ENCODE results near the gene ZSCAN4.

The ZSCAN4 gene

GRCh38 chr19:57655443-57655842 is 13.3 kb upstream of the ZSCAN4 start:
- H2AFZ ChIP-seq (ENCODE audit: low read depth, low read length) = no peak overlapping the region
- H2BK5ac ChIP-seq (ENCODE audit: low read depth, low read length, poor library complexity, severe bottlenecking) = no peak overlapping the region
- 87% methylated on average over 1 of the region's 1 CpG for WGBS
- H3K18ac ChIP-seq (ENCODE audit: low read depth in 1 of 2, low read length in 2 of 2) = no peak overlapping the region
- H3K79me1 ChIP-seq (replicated peaks; ENCODE audit: low read length, poor library complexity, severe bottlenecking) = no peaks in the 10 kb centered on the region
- H3K4me2 ChIP-seq (ENCODE audit: low read length, poor library complexity, severe bottlenecking) = no peak overlapping the region
- H3K14ac ChIP-seq (ENCODE audit: low read length in 2 of 2) = no peak overlapping the region
- peaks cover under 1 to 5% of the 10 kb centered on the region in 2 experiments for H3K27me3 ChIP-seq (ENCODE audit: control insufficient read depth in 1 of 2, insufficient read depth in 1 of 2, low read length in 2 of 2)
- H3K4me1 ChIP-seq (ENCODE audit: control insufficient read depth, insufficient read depth, low read depth, low read length) = no peaks in the 10 kb centered on the region
- H3K23ac ChIP-seq (ENCODE audit: low read length in 2 of 2) = no peak overlapping the region
- H2BK120ac ChIP-seq (ENCODE audit: low read depth, low read length) = no peak overlapping the region
- no peak overlapping the region for H4K91ac ChIP-seq (ENCODE audit: low read length)
- H3K9me3 ChIP-seq (ENCODE audit: control insufficient read depth, low read length) = peaks cover 14% of the 10 kb centered on the region
- H2AK5ac ChIP-seq (ENCODE audit: low read length, severe bottlenecking) = no peak overlapping the region
- H2BK12ac ChIP-seq (ENCODE audit: low read length in 2 of 2) = no peak overlapping the region
- no peak overlapping the region for H3K4ac ChIP-seq (ENCODE audit: low read depth in 1 of 2, low read length in 2 of 2)
- H3K27ac ChIP-seq (ENCODE audit: low read length, poor library complexity, severe bottlenecking) = no peak overlapping the region
- H3K36me3 ChIP-seq (ENCODE audit: control insufficient read depth in 1 of 2, insufficient read depth in 2 of 2, low read depth in 1 of 2, low read length in 2 of 2) = no peaks in the 10 kb centered on the region
- DNase-seq = no peak
- H2BK15ac ChIP-seq (ENCODE audit: low read depth, poor library complexity, severe bottlenecking) = no peak overlapping the region
- no peak overlapping the region for H4K8ac ChIP-seq (ENCODE audit: low read length)
- H3K4me3 ChIP-seq (ENCODE audit: insufficient read depth in 1 of 2, low read depth in 1 of 2, low read length in 2 of 2) = no peak overlapping the region
- H3K9ac ChIP-seq (ENCODE audit: low read length) = no peak overlapping the region

- Histone ChIP-seq H3K9me3 (ENCODE audit: control insufficient read depth, low read length) (peaks cover 14% of the 10 kb centered on the region), H4K91ac (ENCODE audit: low read length) (no peak overlapping the region), H3K27me3 (ENCODE audit: control insufficient read depth in 1 of 2, insufficient read depth in 1 of 2, low read length in 2 of 2) (peaks cover 4 to 5% of the 10 kb centered on the region in 2 experiments), H2BK15ac (ENCODE audit: low read depth, poor library complexity, severe bottlenecking) (no peak overlapping the region), H3K23ac (ENCODE audit: low read length in 2 of 2) (no peak overlapping the region), H2AFZ (ENCODE audit: low read depth, low read length) (no peak overlapping the region), H3K18ac (ENCODE audit: low read depth in 1 of 2, low read length in 2 of 2) (no peak overlapping the region), H2BK5ac (ENCODE audit: low read depth, low read length, poor library complexity, severe bottlenecking) (no peak overlapping the region), H3K79me1 (replicated peaks; ENCODE audit: low read length, poor library complexity, severe bottlenecking) (no peaks in the 10 kb centered on the region), H3K4ac (ENCODE audit: low read depth in 1 of 2, low read length in 2 of 2) (no peak overlapping the region), H3K27ac (ENCODE audit: low read length, poor library complexity, severe bottlenecking) (no peak overlapping the region), H3K36me3 (ENCODE audit: control insufficient read depth in 1 of 2, insufficient read depth in 2 of 2, low read depth in 1 of 2, low read length in 2 of 2) (no peaks in the 10 kb centered on the region), H3K14ac (ENCODE audit: low read length in 2 of 2) (no peak overlapping the region), H3K4me3 (ENCODE audit: insufficient read depth in 1 of 2, low read depth in 1 of 2, low read length in 2 of 2) (no peak overlapping the region), H2BK120ac (ENCODE audit: low read depth, low read length) (no peak overlapping the region), H3K4me1 (ENCODE audit: control insufficient read depth, insufficient read depth, low read depth, low read length) (no peaks in the 10 kb centered on the region), H4K8ac (ENCODE audit: low read length) (no peak overlapping the region), H2BK12ac (ENCODE audit: low read length in 2 of 2) (no peak overlapping the region), H2AK5ac (ENCODE audit: low read length, severe bottlenecking) (no peak overlapping the region), H3K9ac (ENCODE audit: low read length) (no peak overlapping the region), H3K4me2 (ENCODE audit: low read length, poor library complexity, severe bottlenecking) (no peak overlapping the region)
- no peak for DNase-seq
- no CpG with 5 or more reads among the region's 1 CpG for WGBS
Observed at GRCh38 chr19:57656346-57656745, 12.4 kb upstream of the ZSCAN4 start.

DNA sequence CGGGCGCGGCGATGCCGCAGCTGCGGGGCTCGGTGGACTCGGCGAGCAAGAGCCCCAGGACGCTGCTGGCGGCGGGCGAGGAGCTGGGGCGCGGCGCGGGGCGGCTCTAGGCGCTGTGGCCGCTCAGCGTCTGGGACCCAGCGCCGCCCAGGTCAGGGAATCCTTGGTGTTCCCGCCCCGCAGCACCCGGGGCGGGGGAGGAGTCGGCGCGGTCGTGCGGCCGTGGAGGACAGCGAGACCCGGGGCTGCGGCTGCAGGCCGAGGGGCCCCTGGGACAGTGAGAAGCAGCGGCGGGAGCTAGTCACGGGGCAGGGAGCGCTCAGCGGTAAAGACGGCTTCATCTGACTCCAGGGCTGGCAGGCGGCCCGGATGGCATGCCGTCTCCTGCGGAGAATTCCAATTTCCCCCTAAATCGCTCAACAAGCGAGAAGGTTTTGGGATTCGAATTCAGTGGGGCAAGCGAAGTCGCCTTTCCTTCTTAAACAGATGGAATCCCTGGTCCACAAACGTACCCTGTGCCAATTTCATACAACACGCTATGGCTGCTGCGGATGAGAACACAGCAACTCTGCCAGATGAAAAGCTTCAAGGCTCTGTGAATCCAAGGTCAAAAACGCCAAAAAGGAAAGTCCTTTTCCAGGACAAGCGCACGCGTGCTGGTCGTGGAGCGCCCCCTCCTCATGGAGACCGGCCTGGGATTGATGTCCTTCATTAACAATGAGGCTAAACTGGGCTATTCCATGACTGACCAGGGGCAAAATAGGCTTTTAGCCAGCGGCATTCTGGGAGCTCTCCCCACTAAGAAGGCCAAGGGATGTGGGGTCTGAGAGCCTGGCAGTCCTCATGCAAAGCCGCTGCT is 4.2 kb upstream of the ZSCAN4 start:
- peak overlapping the region in 1 of 2 experiments; percentile 59 for H2BK12ac ChIP-seq (ENCODE audit: low read length in 2 of 2)
- peak overlapping the region; percentile 75 for H3K9ac ChIP-seq (ENCODE audit: low read length)
- H3K27me3 ChIP-seq (ENCODE audit: control insufficient read depth in 1 of 2, insufficient read depth in 1 of 2, low read length in 2 of 2) = peaks cover 4 to 5% of the 10 kb centered on the region in 2 experiments
- peaks cover 9% of the 10 kb centered on the region for H3K4me1 ChIP-seq (ENCODE audit: control insufficient read depth, insufficient read depth, low read depth, low read length)
- no peak overlapping the region for H2AK5ac ChIP-seq (ENCODE audit: low read length, severe bottlenecking)
- no peak overlapping the region for H2BK5ac ChIP-seq (ENCODE audit: low read depth, low read length, poor library complexity, severe bottlenecking)
- no peaks in the 10 kb centered on the region for H3K79me1 ChIP-seq (replicated peaks; ENCODE audit: low read length, poor library complexity, severe bottlenecking)
- H3K18ac ChIP-seq (ENCODE audit: low read depth in 1 of 2, low read length in 2 of 2) = peak overlapping the region; percentile 52 to 85
- no peaks in the 10 kb centered on the region for H3K9me3 ChIP-seq (ENCODE audit: control insufficient read depth, low read length)
- no peak overlapping the region for H4K91ac ChIP-seq (ENCODE audit: low read length)
- H2AFZ ChIP-seq (ENCODE audit: low read depth, low read length) = peak overlapping the region; percentile 73
- no peak overlapping the region for H3K14ac ChIP-seq (ENCODE audit: low read length in 2 of 2)
- peak overlapping the region; percentile 67 for H3K4me2 ChIP-seq (ENCODE audit: low read length, poor library complexity, severe bottlenecking)
- H4K8ac ChIP-seq (ENCODE audit: low read length) = peak overlapping the region; percentile 80
- peak overlapping the region; percentile 87 for H2BK15ac ChIP-seq (ENCODE audit: low read depth, poor library complexity, severe bottlenecking)
- no peak overlapping the region for H3K23ac ChIP-seq (ENCODE audit: low read length in 2 of 2)
- WGBS = 4% methylated on average over 49 of the region's 64 CpGs
- no peaks in the 10 kb centered on the region for H3K36me3 ChIP-seq (ENCODE audit: control insufficient read depth in 1 of 2, insufficient read depth in 2 of 2, low read depth in 1 of 2, low read length in 2 of 2)
- no peak overlapping the region for H2BK120ac ChIP-seq (ENCODE audit: low read depth, low read length)
- H3K27ac ChIP-seq (ENCODE audit: low read length, poor library complexity, severe bottlenecking) = peak overlapping the region; percentile 38
- peak overlapping the region in 1 of 2 experiments; percentile 44 for H3K4ac ChIP-seq (ENCODE audit: low read depth in 1 of 2, low read length in 2 of 2)
- H3K4me3 ChIP-seq (ENCODE audit: insufficient read depth in 1 of 2, low read depth in 1 of 2, low read length in 2 of 2) = peak overlapping the region; percentile 64 to 75
- peak; percentile 66 for DNase-seq

DNA sequence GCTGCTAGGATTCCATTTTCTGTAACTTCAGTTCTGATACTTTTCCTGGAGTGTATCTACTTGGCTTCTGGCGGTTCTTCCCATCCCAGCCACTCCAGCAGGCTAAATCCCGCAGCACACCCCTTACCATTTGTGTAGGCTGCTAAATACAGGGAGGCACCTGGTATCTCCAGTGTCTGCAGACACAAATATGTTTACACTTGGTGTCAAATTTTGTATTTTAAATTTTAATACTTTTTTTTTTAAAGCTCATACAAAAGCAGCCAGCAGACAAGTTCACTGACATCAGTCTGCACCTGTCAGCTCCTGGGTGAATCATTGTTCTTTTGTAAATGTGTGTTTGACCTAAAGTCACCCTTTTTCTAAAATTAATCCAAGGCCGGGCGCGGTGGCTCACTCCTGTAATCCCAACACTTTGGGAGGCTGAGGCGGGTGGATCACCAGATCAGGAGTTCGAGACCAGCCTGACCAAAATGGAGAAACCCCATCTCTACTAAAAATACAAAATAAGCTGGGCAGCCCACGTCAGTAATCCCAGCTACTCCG is 3.4 kb upstream of the ZSCAN4 start:
- H2AK5ac ChIP-seq (ENCODE audit: low read length, severe bottlenecking) = no peak overlapping the region
- no peak overlapping the region for H2BK5ac ChIP-seq (ENCODE audit: low read depth, low read length, poor library complexity, severe bottlenecking)
- H3K23ac ChIP-seq (ENCODE audit: low read length in 2 of 2) = no peak overlapping the region
- no peak overlapping the region for H3K4me3 ChIP-seq (ENCODE audit: insufficient read depth in 1 of 2, low read depth in 1 of 2, low read length in 2 of 2)
- H2AFZ ChIP-seq (ENCODE audit: low read depth, low read length) = no peak overlapping the region
- H3K4me1 ChIP-seq (ENCODE audit: control insufficient read depth, insufficient read depth, low read depth, low read length) = peaks cover 9% of the 10 kb centered on the region
- no peak overlapping the region for H3K4me2 ChIP-seq (ENCODE audit: low read length, poor library complexity, severe bottlenecking)
- H3K4ac ChIP-seq (ENCODE audit: low read depth in 1 of 2, low read length in 2 of 2) = no peak overlapping the region
- no peak overlapping the region for H2BK120ac ChIP-seq (ENCODE audit: low read depth, low read length)
- no peak overlapping the region for H4K8ac ChIP-seq (ENCODE audit: low read length)
- no peak overlapping the region for H3K18ac ChIP-seq (ENCODE audit: low read depth in 1 of 2, low read length in 2 of 2)
- no peak overlapping the region for H3K9ac ChIP-seq (ENCODE audit: low read length)
- no peaks in the 10 kb centered on the region for H3K79me1 ChIP-seq (replicated peaks; ENCODE audit: low read length, poor library complexity, severe bottlenecking)
- H3K27me3 ChIP-seq (ENCODE audit: control insufficient read depth in 1 of 2, insufficient read depth in 1 of 2, low read length in 2 of 2) = peaks cover 0 to 4% of the 10 kb centered on the region in 2 experiments
- no peak for DNase-seq
- no peak overlapping the region for H2BK12ac ChIP-seq (ENCODE audit: low read length in 2 of 2)
- no peak overlapping the region for H2BK15ac ChIP-seq (ENCODE audit: low read depth, poor library complexity, severe bottlenecking)
- no peaks in the 10 kb centered on the region for H3K36me3 ChIP-seq (ENCODE audit: control insufficient read depth in 1 of 2, insufficient read depth in 2 of 2, low read depth in 1 of 2, low read length in 2 of 2)
- no peak overlapping the region for H3K27ac ChIP-seq (ENCODE audit: low read length, poor library complexity, severe bottlenecking)
- H4K91ac ChIP-seq (ENCODE audit: low read length) = no peak overlapping the region
- no peak overlapping the region for H3K14ac ChIP-seq (ENCODE audit: low read length in 2 of 2)
- WGBS = 92% methylated on average over 8 of the region's 9 CpGs
- H3K9me3 ChIP-seq (ENCODE audit: control insufficient read depth, low read length) = no peaks in the 10 kb centered on the region
